Hepatocyte (in vitro differentiated cells): Measurements from ENCODE around the gene MINAR2. TPM values are rescaled to one million over a fixed set of nuclear protein-coding genes. Genes with fewer than 3 reads are reported as not detected.

Source experiments
- DNase-seq: peaks from one replicate; pipeline ENCODE4 v3.0.0-alpha.2; 2016; ENCODE audit warnings: low spot score
- H2AFZ ChIP-seq: fragments of 200-600 bp; sonication (generic); 2 replicates; pipeline ENCODE4 v1.6.0; 2016; ENCODE audit warnings: antibody characterized with exemption, mild to moderate bottlenecking
- H3K27ac ChIP-seq: fragments of 200-600 bp; sonication (generic); 2 replicates; pipeline ENCODE4 v1.5.1; 2016; ENCODE audit warnings: mild to moderate bottlenecking
- H3K27me3 ChIP-seq: fragments of 200-600 bp; sonication (generic); 2 replicates; pipeline ENCODE4 v1.6.1; 2016
- H3K36me3 ChIP-seq: fragments of 200-600 bp; sonication (generic); replicated peaks from 2 replicates; pipeline ENCODE4 v1.5.1; 2016; ENCODE audit warnings: low read depth; ENCODE audit not compliant: insufficient read depth
- H3K4me1 ChIP-seq: fragments of 200-600 bp; sonication (generic); 2 replicates; pipeline ENCODE4 v1.5.1; 2016; ENCODE audit warnings: mild to moderate bottlenecking, moderate library complexity; ENCODE audit not compliant: insufficient read depth
- H3K4me2 ChIP-seq: fragments of 200-600 bp; sonication (generic); 2 replicates; pipeline ENCODE4 v1.6.0; 2016
- H3K4me3 ChIP-seq: fragments of 200-600 bp; sonication (generic); 2 replicates; pipeline ENCODE4 v1.5.1; 2016; ENCODE audit warnings: mild to moderate bottlenecking
- H3K79me2 ChIP-seq: fragments of 200-600 bp; sonication (generic); 2 replicates; pipeline ENCODE4 v1.6.0; 2017; ENCODE audit warnings: mild to moderate bottlenecking
- H3K9me2 ChIP-seq: fragments of 200-600 bp; sonication (generic); replicated peaks from 2 replicates; pipeline ENCODE4 v1.6.0; 2017; ENCODE audit warnings: mild to moderate bottlenecking; ENCODE audit not compliant: insufficient read depth
- H3K9me3 ChIP-seq: fragments of 200-600 bp; sonication (generic); 2 replicates; pipeline ENCODE4 v1.5.1; 2016; ENCODE audit warnings: low read depth, mild to moderate bottlenecking
- H4K20me1 ChIP-seq: fragments of 200-600 bp; sonication (generic); 2 replicates; pipeline ENCODE4 v1.6.0; 2016; ENCODE audit warnings: mild to moderate bottlenecking; ENCODE audit not compliant: insufficient read depth, poor library complexity, severe bottlenecking
- EZH2 ChIP-seq: fragments of 200-600 bp; sonication (generic); IDR thresholded peaks from 2 replicates; pipeline ENCODE4 v1.6.1; 2016; ENCODE audit warnings: antibody characterized with exemption, mild to moderate bottlenecking, borderline replicate concordance
- EZH2phosphoT487 ChIP-seq: fragments of 200-600 bp; sonication (generic); IDR thresholded peaks from one replicate; pipeline ENCODE4 v1.6.1; 2018; ENCODE audit warnings: antibody characterized with exemption, mild to moderate bottlenecking, low read depth, moderate library complexity; ENCODE audit not compliant: unreplicated experiment, severe bottlenecking
- WGBS: methylation state at CpG from one replicate; pipeline ENCODE4 v1.1.6; 2016; ENCODE audit warnings: low lambda C conversion rate; ENCODE audit errors: missing lambda C conversion rate; 5-methylcytosine and 5-hydroxymethylcytosine counted together
- polyA plus RNA-seq: library from polyadenylated mRNA; unstranded; fragments of >200 nt; fragmentation: Nextera tagmentation; extraction: Ambion mirVana; gene quantifications from 2 replicates; pipeline ENCODE4 v1.2.1, GENCODE V29; 2016
- total RNA-seq: library from RNA; depleted of rRNA; stranded (reverse); fragments of >200 nt; gene quantifications from 2 replicates; pipeline ENCODE4 v1.2.3, GENCODE V29; 2014
- TF ChIP-seq, protein P1 (sequence below): fragments of 200-600 bp; sonication (generic); IDR thresholded peaks from 2 replicates; pipeline ENCODE4 v1.5.1; 2016; ENCODE audit warnings: antibody characterized with exemption, mild to moderate bottlenecking; ENCODE audit not compliant: poor library complexity

The MINAR2 gene
- total and polyA plus RNA-seq, 2 experiments from 2014 or later: 0.08 TPM; not detected in 1

DNA sequence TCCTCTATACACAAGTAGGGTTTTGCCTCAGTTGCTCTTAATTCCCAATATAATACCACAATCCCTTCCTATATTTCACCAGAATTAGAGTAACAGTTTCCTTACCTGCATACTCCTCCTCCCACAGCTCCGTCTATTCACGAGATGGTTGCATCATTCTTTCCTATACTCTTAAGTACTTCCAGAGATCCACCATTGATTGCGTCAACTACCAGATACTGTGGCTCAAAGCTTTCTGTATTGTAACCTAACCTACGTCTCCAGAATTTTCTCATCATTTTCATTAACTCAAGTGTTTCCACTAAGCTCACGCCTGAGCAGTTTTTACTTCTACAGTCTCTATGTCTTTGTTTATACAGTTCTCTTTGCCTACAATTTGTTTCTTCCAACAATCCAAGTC is 31.2 kb upstream of the MINAR2 start:
- no peak for TF ChIP-seq EZH2phosphoT487
- TF ChIP-seq, protein P1, sequence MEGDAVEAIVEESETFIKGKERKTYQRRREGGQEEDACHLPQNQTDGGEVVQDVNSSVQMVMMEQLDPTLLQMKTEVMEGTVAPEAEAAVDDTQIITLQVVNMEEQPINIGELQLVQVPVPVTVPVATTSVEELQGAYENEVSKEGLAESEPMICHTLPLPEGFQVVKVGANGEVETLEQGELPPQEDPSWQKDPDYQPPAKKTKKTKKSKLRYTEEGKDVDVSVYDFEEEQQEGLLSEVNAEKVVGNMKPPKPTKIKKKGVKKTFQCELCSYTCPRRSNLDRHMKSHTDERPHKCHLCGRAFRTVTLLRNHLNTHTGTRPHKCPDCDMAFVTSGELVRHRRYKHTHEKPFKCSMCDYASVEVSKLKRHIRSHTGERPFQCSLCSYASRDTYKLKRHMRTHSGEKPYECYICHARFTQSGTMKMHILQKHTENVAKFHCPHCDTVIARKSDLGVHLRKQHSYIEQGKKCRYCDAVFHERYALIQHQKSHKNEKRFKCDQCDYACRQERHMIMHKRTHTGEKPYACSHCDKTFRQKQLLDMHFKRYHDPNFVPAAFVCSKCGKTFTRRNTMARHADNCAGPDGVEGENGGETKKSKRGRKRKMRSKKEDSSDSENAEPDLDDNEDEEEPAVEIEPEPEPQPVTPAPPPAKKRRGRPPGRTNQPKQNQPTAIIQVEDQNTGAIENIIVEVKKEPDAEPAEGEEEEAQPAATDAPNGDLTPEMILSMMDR: no peak
- no peak for TF ChIP-seq EZH2
- Histone ChIP-seq H2AFZ (no peak overlapping the region), H3K9me3 (no peaks in the 10 kb centered on the region), H3K36me3 (no peaks in the 10 kb centered on the region), H4K20me1 (no peaks in the 10 kb centered on the region), H3K27me3 (no peaks in the 10 kb centered on the region), H3K9me2 (no peaks in the 10 kb centered on the region), H3K79me2 (no peaks in the 10 kb centered on the region), H3K4me2 (no peak overlapping the region), H3K4me3 (no peak overlapping the region), H3K27ac (no peak overlapping the region), H3K4me1 (no peaks in the 10 kb centered on the region)
- WGBS: 88% methylated on average over 5 of the region's 5 CpGs
- no peak for DNase-seq

GRCh38 chr5:129717751-129718310 is 30.1 kb upstream of the MINAR2 start:
- no peaks in the 10 kb centered on the region for H3K9me3 ChIP-seq
- no peaks in the 10 kb centered on the region for H4K20me1 ChIP-seq
- no peak for DNase-seq
- no peak overlapping the region for H2AFZ ChIP-seq
- no peaks in the 10 kb centered on the region for H3K36me3 ChIP-seq
- no peaks in the 10 kb centered on the region for H3K9me2 ChIP-seq
- H3K4me2 ChIP-seq: no peak overlapping the region
- TF ChIP-seq EZH2phosphoT487: no peak
- no peak for TF ChIP-seq EZH2
- TF ChIP-seq, protein P1: no peak
- no peak overlapping the region for H3K4me3 ChIP-seq
- no peaks in the 10 kb centered on the region for H3K79me2 ChIP-seq
- H3K27ac ChIP-seq: no peak overlapping the region
- H3K27me3 ChIP-seq: no peaks in the 10 kb centered on the region
- H3K4me1 ChIP-seq: no peaks in the 10 kb centered on the region

GRCh38 chr5:129718471-129719090 is 29.3 kb upstream of the MINAR2 start:
- Histone ChIP-seq H3K9me3 (no peaks in the 10 kb centered on the region), H2AFZ (no peak overlapping the region), H3K4me3 (no peak overlapping the region), H3K9me2 (no peaks in the 10 kb centered on the region), H3K4me1 (no peaks in the 10 kb centered on the region), H4K20me1 (no peaks in the 10 kb centered on the region), H3K27ac (no peak overlapping the region), H3K27me3 (no peaks in the 10 kb centered on the region), H3K4me2 (no peak overlapping the region), H3K36me3 (no peaks in the 10 kb centered on the region), H3K79me2 (no peaks in the 10 kb centered on the region)
- TF ChIP-seq EZH2: no peak
- TF ChIP-seq, protein P1: no peak
- no peak for TF ChIP-seq EZH2phosphoT487
- 100% methylated on average over 1 of the region's 1 CpG for WGBS
- DNase-seq: no peak
